ENCODE results near the gene CARD14. TPM values are rescaled to one million over a fixed set of nuclear protein-coding genes. Genes with fewer than 3 reads are reported as not detected.

Gene CARD14
- total RNA-seq, 1 donor from 2014 or later, result 0.64 TPM

- Mint-ChIP-seq H3K4me1 (ENCODE audit: unreplicated experiment) (no peaks in the 10 kb centered on the region), H3K4me3 (ENCODE audit: unreplicated experiment) (no peak overlapping the region), H3K27ac (ENCODE audit: unreplicated experiment) (no peak overlapping the region), H3K9me3 (ENCODE audit: unreplicated experiment) (no peaks in the 10 kb centered on the region), H3K27me3 (ENCODE audit: unreplicated experiment) (peaks cover 2% of the 10 kb centered on the region), H3K36me3 (ENCODE audit: low read depth, unreplicated experiment) (no peaks in the 10 kb centered on the region)
- TF ChIP-seq CTCF (IDR thresholded peaks at IDR 0.05; ENCODE audit: unreplicated experiment), result no peak
- no peak for DNase-seq (ENCODE audit: low spot score)
Observed at GRCh38 chr17:80182845-80183223, 13.0 kb downstream of the CARD14 start.

GRCh38 chr17:80183581-80184422 lies 14.0 kb downstream of the CARD14 start:
- Mint-ChIP-seq H3K4me1 (ENCODE audit: unreplicated experiment) (no peaks in the 10 kb centered on the region), H3K4me3 (ENCODE audit: unreplicated experiment) (no peak overlapping the region), H3K9me3 (ENCODE audit: unreplicated experiment) (no peaks in the 10 kb centered on the region), H3K27me3 (ENCODE audit: unreplicated experiment) (peaks cover 2% of the 10 kb centered on the region), H3K36me3 (ENCODE audit: low read depth, unreplicated experiment) (no peaks in the 10 kb centered on the region), H3K27ac (ENCODE audit: unreplicated experiment) (no peak overlapping the region)
- no peak for TF ChIP-seq CTCF (IDR thresholded peaks at IDR 0.05; ENCODE audit: unreplicated experiment)
- no peak for DNase-seq (ENCODE audit: low spot score)

GRCh38 chr17:80184423-80184714 lies 14.5 kb downstream of the CARD14 start:
- Mint-ChIP-seq H3K9me3 (ENCODE audit: unreplicated experiment) (no peaks in the 10 kb centered on the region), H3K4me3 (ENCODE audit: unreplicated experiment) (no peak overlapping the region), H3K27me3 (ENCODE audit: unreplicated experiment) (peaks cover 2% of the 10 kb centered on the region), H3K36me3 (ENCODE audit: low read depth, unreplicated experiment) (no peaks in the 10 kb centered on the region), H3K27ac (ENCODE audit: unreplicated experiment) (no peak overlapping the region), H3K4me1 (ENCODE audit: unreplicated experiment) (no peaks in the 10 kb centered on the region)
- TF ChIP-seq CTCF (IDR thresholded peaks at IDR 0.05; ENCODE audit: unreplicated experiment), result no peak
- no peak for DNase-seq (ENCODE audit: low spot score)

- no peak overlapping the region for H3K27ac Mint-ChIP-seq (ENCODE audit: unreplicated experiment)
- peaks cover 2% of the 10 kb centered on the region for H3K27me3 Mint-ChIP-seq (ENCODE audit: unreplicated experiment)
- H3K36me3 Mint-ChIP-seq (ENCODE audit: low read depth, unreplicated experiment), result no peaks in the 10 kb centered on the region
- no peak overlapping the region for H3K4me3 Mint-ChIP-seq (ENCODE audit: unreplicated experiment)
- no peaks in the 10 kb centered on the region for H3K9me3 Mint-ChIP-seq (ENCODE audit: unreplicated experiment)
- no peak for DNase-seq (ENCODE audit: low spot score)
- TF ChIP-seq CTCF (IDR thresholded peaks at IDR 0.05; ENCODE audit: unreplicated experiment), result no peak
- H3K4me1 Mint-ChIP-seq (ENCODE audit: unreplicated experiment), result no peaks in the 10 kb centered on the region
Observed at GRCh38 chr17:80185968-80186367, 16.1 kb downstream of the CARD14 start.

- no peak overlapping the region for H3K27ac Mint-ChIP-seq (ENCODE audit: unreplicated experiment)
- peaks cover 4% of the 10 kb centered on the region for H3K27me3 Mint-ChIP-seq (ENCODE audit: unreplicated experiment)
- no peaks in the 10 kb centered on the region for H3K9me3 Mint-ChIP-seq (ENCODE audit: unreplicated experiment)
- no peak overlapping the region for H3K4me3 Mint-ChIP-seq (ENCODE audit: unreplicated experiment)
- no peaks in the 10 kb centered on the region for H3K36me3 Mint-ChIP-seq (ENCODE audit: low read depth, unreplicated experiment)
- TF ChIP-seq CTCF (IDR thresholded peaks at IDR 0.05; ENCODE audit: unreplicated experiment), result no peak
- no peak for DNase-seq (ENCODE audit: low spot score)
- peaks cover 2% of the 10 kb centered on the region for H3K4me1 Mint-ChIP-seq (ENCODE audit: unreplicated experiment)
Observed at GRCh38 chr17:80187090-80187489, 17.3 kb downstream of the CARD14 start.

Measured in endothelial cell (in vitro differentiated cells).